GM12892 (cell line): ENCODE data around the gene FGR.

Source experiments
- POLR2A ChIP-seq: IDR thresholded peaks from 2 replicates; pipeline ENCODE4 v1.6.1; 2011; ENCODE audit warnings: low read depth, low read length, control low read depth
- POLR2AphosphoS5 ChIP-seq: IDR thresholded peaks from 2 replicates; pipeline ENCODE4 v1.6.1; 2011; ENCODE audit warnings: low read depth, low read length, control low read depth
- TAF1 ChIP-seq: IDR thresholded peaks from 2 replicates; pipeline ENCODE4 v1.6.1; 2011; ENCODE audit warnings: low read depth, mild to moderate bottlenecking, control low read depth, low read length, borderline replicate concordance

- TF ChIP-seq TAF1 (no peak), POLR2A (no peak), POLR2AphosphoS5 (no peak)
These were observed 68.4 kb downstream of the FGR start for GRCh38 chr1:27566462-27567145.
